ENCODE data around the gene RBM47. TPM values are rescaled to one million over a fixed set of nuclear protein-coding genes. Genes with fewer than 3 reads are reported as not detected.

RBM47 gene
- total and polyA plus RNA-seq, 2 donors (not counting 1 experiment from before 2014, with no cell fraction given) = 0.14 to 1.8 TPM

DNA sequence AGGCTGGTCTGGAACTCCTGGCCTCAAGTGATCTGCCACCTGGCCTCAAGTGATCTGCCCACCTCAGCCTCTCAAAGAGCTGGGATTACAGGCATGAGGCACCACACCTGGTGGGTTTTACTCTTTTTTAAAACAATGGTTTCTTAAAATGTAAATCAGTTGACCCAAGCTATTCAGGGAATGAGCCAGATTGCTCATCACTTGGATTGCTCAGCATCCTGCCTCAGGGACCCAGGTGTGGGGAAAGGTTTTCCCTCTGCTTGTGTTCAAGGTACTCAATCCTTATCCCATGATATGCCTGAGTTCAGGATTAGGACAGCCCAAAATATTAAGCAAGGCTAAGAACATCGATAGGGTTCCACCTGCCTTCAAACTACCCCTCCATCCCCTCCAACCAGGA lies 227.1 kb downstream of the RBM47 start:
- Histone ChIP-seq H3K27me3 (ENCODE audit: control insufficient read depth, insufficient read depth, low read length) (no peaks in the 10 kb centered on the region), H3K36me3 (ENCODE audit: control insufficient read depth, insufficient read depth, low read length) (no peaks in the 10 kb centered on the region), H3K4me2 (ENCODE audit: extremely low read depth, insufficient read depth, low read length) (no peak overlapping the region), H3K79me2 (ENCODE audit: control insufficient read depth, insufficient read depth, low read length) (no peaks in the 10 kb centered on the region), H3K27ac (ENCODE audit: insufficient read depth, low read length) (no peak overlapping the region), H3K9ac (ENCODE audit: insufficient read depth, low read length) (no peak overlapping the region), H4K20me1 (ENCODE audit: control insufficient read depth, extremely low read depth, insufficient read depth, low read length) (no peaks in the 10 kb centered on the region), H2AFZ (ENCODE audit: low read length) (no peak overlapping the region), H3K4me3 (replicated peaks in 1 of 4; ENCODE audit: control extremely low read depth in 1 of 4, insufficient read depth in 1 of 4, low read depth in 3 of 4, low read length in 4 of 4) (no peak overlapping the region), H3K4me1 (ENCODE audit: control insufficient read depth, extremely low read depth, insufficient read depth, low read length) (no peaks in the 10 kb centered on the region), H3K9me3 (ENCODE audit: control insufficient read depth, insufficient read depth, low read depth, low read length) (no peaks in the 10 kb centered on the region)
- DNase-seq (ENCODE audit: low read depth in 2 of 2) = no peak
- TF ChIP-seq EZH2 (IDR thresholded peaks at IDR 0.05; ENCODE audit: low read length, missing control alignments) (no peak), CTCF (conservative IDR thresholded peaks at IDR 0.05 in 1 of 2, IDR thresholded peaks at IDR 0.05 in 1 of 2; ENCODE audit: low read depth in 1 of 2, low read length in 2 of 2) (no peak)

- DNase-seq (ENCODE audit: low read depth in 2 of 2) = peak in 1 of 2 donors; percentile 56
- Histone ChIP-seq H3K9me3 (ENCODE audit: control insufficient read depth, insufficient read depth, low read depth, low read length) (no peaks in the 10 kb centered on the region), H4K20me1 (ENCODE audit: control insufficient read depth, extremely low read depth, insufficient read depth, low read length) (no peaks in the 10 kb centered on the region)
Observed at GRCh38 chr4:40401631-40402030, 228.0 kb downstream of the RBM47 start.

GRCh38 chr4:40401096-40401495 lies 228.6 kb downstream of the RBM47 start:
- DNase-seq (ENCODE audit: low read depth in 2 of 2) = no peak
- Histone ChIP-seq H3K9me3 (ENCODE audit: control insufficient read depth, insufficient read depth, low read depth, low read length) (no peaks in the 10 kb centered on the region), H3K27ac (ENCODE audit: insufficient read depth, low read length) (no peak overlapping the region), H3K9ac (ENCODE audit: insufficient read depth, low read length) (no peak overlapping the region), H3K36me3 (ENCODE audit: control insufficient read depth, insufficient read depth, low read length) (no peaks in the 10 kb centered on the region), H3K27me3 (ENCODE audit: control insufficient read depth, insufficient read depth, low read length) (no peaks in the 10 kb centered on the region), H3K79me2 (ENCODE audit: control insufficient read depth, insufficient read depth, low read length) (no peaks in the 10 kb centered on the region), H2AFZ (ENCODE audit: low read length) (no peak overlapping the region), H3K4me1 (ENCODE audit: control insufficient read depth, extremely low read depth, insufficient read depth, low read length) (no peaks in the 10 kb centered on the region), H3K4me3 (replicated peaks in 1 of 4; ENCODE audit: control extremely low read depth in 1 of 4, insufficient read depth in 1 of 4, low read depth in 3 of 4, low read length in 4 of 4) (no peak overlapping the region), H3K4me2 (ENCODE audit: extremely low read depth, insufficient read depth, low read length) (no peak overlapping the region), H4K20me1 (ENCODE audit: control insufficient read depth, extremely low read depth, insufficient read depth, low read length) (no peaks in the 10 kb centered on the region)
- TF ChIP-seq EZH2 (IDR thresholded peaks at IDR 0.05; ENCODE audit: low read length, missing control alignments) (no peak), CTCF (conservative IDR thresholded peaks at IDR 0.05 in 1 of 2, IDR thresholded peaks at IDR 0.05 in 1 of 2; ENCODE audit: low read depth in 1 of 2, low read length in 2 of 2) (no peak)

More at GRCh38 chr4:40401631-40402030, 228.0 kb downstream of the RBM47 start:
- Histone ChIP-seq H2AFZ (ENCODE audit: low read length) (no peak overlapping the region), H3K4me1 (ENCODE audit: control insufficient read depth, extremely low read depth, insufficient read depth, low read length) (no peaks in the 10 kb centered on the region), H3K27ac (ENCODE audit: insufficient read depth, low read length) (no peak overlapping the region), H3K4me3 (replicated peaks in 1 of 4; ENCODE audit: control extremely low read depth in 1 of 4, insufficient read depth in 1 of 4, low read depth in 3 of 4, low read length in 4 of 4) (no peak overlapping the region), H3K27me3 (ENCODE audit: control insufficient read depth, insufficient read depth, low read length) (no peaks in the 10 kb centered on the region), H3K4me2 (ENCODE audit: extremely low read depth, insufficient read depth, low read length) (no peak overlapping the region), H3K9ac (ENCODE audit: insufficient read depth, low read length) (no peak overlapping the region), H3K36me3 (ENCODE audit: control insufficient read depth, insufficient read depth, low read length) (no peaks in the 10 kb centered on the region), H3K79me2 (ENCODE audit: control insufficient read depth, insufficient read depth, low read length) (no peaks in the 10 kb centered on the region)
- TF ChIP-seq EZH2 (IDR thresholded peaks at IDR 0.05; ENCODE audit: low read length, missing control alignments) (no peak), CTCF (conservative IDR thresholded peaks at IDR 0.05 in 1 of 2, IDR thresholded peaks at IDR 0.05 in 1 of 2; ENCODE audit: low read depth in 1 of 2, low read length in 2 of 2) (no peak)
